Neural cell (in vitro differentiated cells): ENCODE results near the gene LZTR1. TPM values are rescaled to one million over a fixed set of nuclear protein-coding genes. Genes with fewer than 3 reads are reported as not detected.

Experiments
- H2AFZ ChIP-seq: fragments of 200-600, 300-800 bp; sonication (generic), shearing (Covaris generic); 2 replicates; pipeline ENCODE4 v1.6.0; 2014; ENCODE audit warnings: low read depth, mild to moderate bottlenecking, antibody characterized with exemption, low read length, moderate library complexity
- H3F3A ChIP-seq: fragments of 200-600 bp; shearing (Covaris generic); 2 replicates; pipeline ENCODE4 v1.6.1; 2016; ENCODE audit warnings: mild to moderate bottlenecking, moderate library complexity, mixed read lengths, antibody characterized with exemption, low read length; ENCODE audit not compliant: insufficient read depth, poor library complexity, severe bottlenecking
- H3K27ac ChIP-seq: fragments of 200-600, 300-800 bp; sonication (generic), shearing (Covaris generic); 2 replicates; pipeline ENCODE4 v1.5.1; 2014; ENCODE audit warnings: mild to moderate bottlenecking, low read length, moderate library complexity
- H3K27me3 ChIP-seq: fragments of 300-800, 200-600 bp; sonication (generic), shearing (Covaris generic); 2 replicates; pipeline ENCODE4 v1.6.0; 2014; ENCODE audit warnings: mild to moderate bottlenecking, low read depth, low read length, moderate library complexity; ENCODE audit not compliant: insufficient read depth
- H3K36me3 ChIP-seq: fragments of 300-800, 200-600 bp; sonication (generic), shearing (Covaris generic); 2 replicates; pipeline ENCODE4 v1.5.1; 2014; ENCODE audit warnings: mild to moderate bottlenecking, antibody characterized with exemption, low read length, moderate library complexity; ENCODE audit not compliant: insufficient read depth
- H3K4me2 ChIP-seq: fragments of 300-800, 200-600 bp; sonication (generic), shearing (Covaris generic); 2 replicates; pipeline ENCODE4 v1.6.0; 2014; ENCODE audit warnings: mild to moderate bottlenecking, low read length
- H3K4me3 ChIP-seq: fragments of 300-800, 200-600 bp; sonication (generic), shearing (Covaris generic); 2 replicates; pipeline ENCODE4 v1.5.1; 2014; ENCODE audit warnings: mild to moderate bottlenecking, low read length, moderate library complexity
- H3K79me2 ChIP-seq: fragments of 200-600 bp; shearing (Covaris generic); replicated peaks from 2 replicates; pipeline ENCODE4 v1.6.0; 2014; ENCODE audit warnings: mild to moderate bottlenecking, low read length, moderate library complexity; ENCODE audit not compliant: insufficient read depth
- H3K9ac ChIP-seq: fragments of 300-800, 200-600 bp; sonication (generic), shearing (Covaris generic); 2 replicates; pipeline ENCODE4 v1.6.1; 2016; ENCODE audit warnings: mild to moderate bottlenecking, low read length, mixed read lengths
- H3K9me2 ChIP-seq: fragments of 200-600 bp; shearing (Covaris generic); 2 replicates; pipeline ENCODE4 v1.6.1; 2016; ENCODE audit warnings: mild to moderate bottlenecking, low read length, mixed read lengths; ENCODE audit not compliant: insufficient read depth
- H3K9me3 ChIP-seq: fragments of 200-600, 300-800 bp; sonication (generic), shearing (Covaris generic); 2 replicates; pipeline ENCODE4 v1.6.1; 2016; ENCODE audit warnings: mild to moderate bottlenecking, mixed run types, low read length, moderate library complexity, mixed read lengths
- H4K20me1 ChIP-seq: fragments of 200-600 bp; shearing (Covaris generic); 2 replicates; pipeline ENCODE4 v1.6.1; 2016; ENCODE audit warnings: mild to moderate bottlenecking, mixed run types; ENCODE audit not compliant: insufficient read depth
- EP300 ChIP-seq: fragments of 450-650 bp; conservative IDR thresholded peaks from 2 replicates; pipeline ENCODE4 v1.6.1; 2014; ENCODE audit warnings: antibody characterized with exemption, mild to moderate bottlenecking, moderate library complexity; ENCODE audit not compliant: poor library complexity, severe bottlenecking
- EZH2 ChIP-seq: fragments of 200-600, 300-800 bp; shearing (Covaris generic), sonication (generic); IDR thresholded peaks from 2 replicates; pipeline ENCODE4 v1.6.1; 2014; ENCODE audit warnings: antibody characterized with exemption, low read length, borderline replicate concordance, mild to moderate bottlenecking; ENCODE audit not compliant: insufficient read depth, poor library complexity, severe bottlenecking
- MXI1 ChIP-seq: fragments of 450-650 bp; conservative IDR thresholded peaks from 2 replicates; pipeline ENCODE4 v1.6.1; 2014; ENCODE audit warnings: antibody characterized with exemption, mild to moderate bottlenecking; ENCODE audit not compliant: poor library complexity, severe bottlenecking
- POLR2AphosphoS5 ChIP-seq: IDR thresholded peaks from 2 replicates; pipeline ENCODE4 v1.6.1; 2012
- RAD21 ChIP-seq: fragments of 450-650 bp; conservative IDR thresholded peaks from 2 replicates; pipeline ENCODE4 v1.6.1; 2014; ENCODE audit warnings: antibody characterized with exemption, mild to moderate bottlenecking, moderate library complexity
- SMC3 ChIP-seq: fragments of 450-650 bp; conservative IDR thresholded peaks from 2 replicates; pipeline ENCODE4 v1.6.1; 2014; ENCODE audit warnings: antibody characterized with exemption, mild to moderate bottlenecking, moderate library complexity; ENCODE audit not compliant: poor library complexity
- TAF1 ChIP-seq: IDR thresholded peaks from 2 replicates; pipeline ENCODE4 v1.6.1; 2012; ENCODE audit warnings: low read depth
- polyA plus RNA-seq: library from polyadenylated mRNA; depleted of rRNA; stranded (reverse); fragments of >200 nt; gene quantifications from 2 replicates; pipeline ENCODE4 v1.2.3, GENCODE V29; 2014
- TF ChIP-seq, protein P1 (sequence below): IDR thresholded peaks from 2 replicates; pipeline ENCODE4 v1.6.1; 2012; ENCODE audit warnings: borderline replicate concordance
- TF ChIP-seq, protein P2 (sequence below): fragments of 450-650 bp; IDR thresholded peaks from 2 replicates; pipeline ENCODE4 v1.5.1; 2014; ENCODE audit warnings: antibody characterized with exemption, mild to moderate bottlenecking, moderate library complexity; ENCODE audit not compliant: poor library complexity, severe bottlenecking

LZTR1 gene
- polyA plus RNA-seq, 1 donor from 2014 or later, result 114 TPM

DNA sequence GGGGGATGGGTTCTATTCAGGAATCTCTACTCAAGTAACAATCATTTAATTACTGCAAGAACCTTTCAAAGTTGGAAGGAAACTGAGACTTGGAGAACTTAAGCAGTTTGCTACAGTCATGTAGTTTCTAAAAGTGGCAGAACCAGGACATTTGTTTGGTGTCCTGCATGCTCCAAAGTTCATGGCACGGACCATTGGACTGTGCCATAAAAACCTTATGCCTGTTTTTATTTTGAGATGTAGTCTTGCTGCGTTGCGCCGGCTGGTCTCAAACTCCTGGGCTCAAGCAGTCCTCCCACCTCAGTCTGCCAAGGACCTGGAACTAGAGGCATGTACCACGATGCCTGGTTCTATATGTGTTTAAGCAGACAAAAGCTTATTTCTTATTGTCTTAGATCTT, 33.6 kb upstream of the LZTR1 start:
- no peaks in the 10 kb centered on the region for H4K20me1 ChIP-seq
- H3K27ac ChIP-seq, result no peak overlapping the region
- no peaks in the 10 kb centered on the region for H3F3A ChIP-seq
- no peaks in the 10 kb centered on the region for H3K27me3 ChIP-seq
- peaks cover 18% of the 10 kb centered on the region for H3K36me3 ChIP-seq
- H3K4me3 ChIP-seq, result no peak overlapping the region
- no peaks in the 10 kb centered on the region for H3K9me2 ChIP-seq
- no peak overlapping the region for H3K4me2 ChIP-seq
- no peak overlapping the region for H3K9ac ChIP-seq
- no peak for TF ChIP-seq EP300
- TF ChIP-seq RAD21, result no peak
- no peak for TF ChIP-seq POLR2AphosphoS5
- TF ChIP-seq, protein P1, sequence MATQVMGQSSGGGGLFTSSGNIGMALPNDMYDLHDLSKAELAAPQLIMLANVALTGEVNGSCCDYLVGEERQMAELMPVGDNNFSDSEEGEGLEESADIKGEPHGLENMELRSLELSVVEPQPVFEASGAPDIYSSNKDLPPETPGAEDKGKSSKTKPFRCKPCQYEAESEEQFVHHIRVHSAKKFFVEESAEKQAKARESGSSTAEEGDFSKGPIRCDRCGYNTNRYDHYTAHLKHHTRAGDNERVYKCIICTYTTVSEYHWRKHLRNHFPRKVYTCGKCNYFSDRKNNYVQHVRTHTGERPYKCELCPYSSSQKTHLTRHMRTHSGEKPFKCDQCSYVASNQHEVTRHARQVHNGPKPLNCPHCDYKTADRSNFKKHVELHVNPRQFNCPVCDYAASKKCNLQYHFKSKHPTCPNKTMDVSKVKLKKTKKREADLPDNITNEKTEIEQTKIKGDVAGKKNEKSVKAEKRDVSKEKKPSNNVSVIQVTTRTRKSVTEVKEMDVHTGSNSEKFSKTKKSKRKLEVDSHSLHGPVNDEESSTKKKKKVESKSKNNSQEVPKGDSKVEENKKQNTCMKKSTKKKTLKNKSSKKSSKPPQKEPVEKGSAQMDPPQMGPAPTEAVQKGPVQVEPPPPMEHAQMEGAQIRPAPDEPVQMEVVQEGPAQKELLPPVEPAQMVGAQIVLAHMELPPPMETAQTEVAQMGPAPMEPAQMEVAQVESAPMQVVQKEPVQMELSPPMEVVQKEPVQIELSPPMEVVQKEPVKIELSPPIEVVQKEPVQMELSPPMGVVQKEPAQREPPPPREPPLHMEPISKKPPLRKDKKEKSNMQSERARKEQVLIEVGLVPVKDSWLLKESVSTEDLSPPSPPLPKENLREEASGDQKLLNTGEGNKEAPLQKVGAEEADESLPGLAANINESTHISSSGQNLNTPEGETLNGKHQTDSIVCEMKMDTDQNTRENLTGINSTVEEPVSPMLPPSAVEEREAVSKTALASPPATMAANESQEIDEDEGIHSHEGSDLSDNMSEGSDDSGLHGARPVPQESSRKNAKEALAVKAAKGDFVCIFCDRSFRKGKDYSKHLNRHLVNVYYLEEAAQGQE, result no peak
- no peak for TF ChIP-seq TAF1
- TF ChIP-seq, protein P2, sequence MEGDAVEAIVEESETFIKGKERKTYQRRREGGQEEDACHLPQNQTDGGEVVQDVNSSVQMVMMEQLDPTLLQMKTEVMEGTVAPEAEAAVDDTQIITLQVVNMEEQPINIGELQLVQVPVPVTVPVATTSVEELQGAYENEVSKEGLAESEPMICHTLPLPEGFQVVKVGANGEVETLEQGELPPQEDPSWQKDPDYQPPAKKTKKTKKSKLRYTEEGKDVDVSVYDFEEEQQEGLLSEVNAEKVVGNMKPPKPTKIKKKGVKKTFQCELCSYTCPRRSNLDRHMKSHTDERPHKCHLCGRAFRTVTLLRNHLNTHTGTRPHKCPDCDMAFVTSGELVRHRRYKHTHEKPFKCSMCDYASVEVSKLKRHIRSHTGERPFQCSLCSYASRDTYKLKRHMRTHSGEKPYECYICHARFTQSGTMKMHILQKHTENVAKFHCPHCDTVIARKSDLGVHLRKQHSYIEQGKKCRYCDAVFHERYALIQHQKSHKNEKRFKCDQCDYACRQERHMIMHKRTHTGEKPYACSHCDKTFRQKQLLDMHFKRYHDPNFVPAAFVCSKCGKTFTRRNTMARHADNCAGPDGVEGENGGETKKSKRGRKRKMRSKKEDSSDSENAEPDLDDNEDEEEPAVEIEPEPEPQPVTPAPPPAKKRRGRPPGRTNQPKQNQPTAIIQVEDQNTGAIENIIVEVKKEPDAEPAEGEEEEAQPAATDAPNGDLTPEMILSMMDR, result no peak
- TF ChIP-seq EZH2, result no peak
- TF ChIP-seq SMC3, result no peak
- no peak for TF ChIP-seq MXI1
- no peaks in the 10 kb centered on the region for H3K9me3 ChIP-seq
- no peak overlapping the region for H2AFZ ChIP-seq
- H3K79me2 ChIP-seq, result peaks cover 50% of the 10 kb centered on the region

DNA sequence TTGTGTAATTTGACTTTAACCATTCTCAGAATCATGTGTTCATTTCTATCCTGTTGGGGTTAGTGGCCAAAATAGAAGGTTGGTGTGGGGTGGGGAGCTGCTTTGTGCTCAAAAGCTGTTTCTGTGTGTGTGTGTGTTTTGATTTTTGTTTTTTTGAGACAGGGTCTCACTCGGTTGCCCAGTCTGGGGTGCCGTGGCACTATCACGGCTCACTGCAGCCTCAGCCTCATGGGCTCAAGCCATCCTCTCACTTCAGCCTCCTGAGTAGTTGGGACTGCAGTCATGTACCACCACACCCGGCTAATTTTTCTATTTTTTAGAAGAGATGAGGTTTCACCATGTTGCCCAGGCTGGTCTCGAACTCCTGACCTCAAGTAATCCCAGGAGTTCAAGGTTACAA, 33.1 kb upstream of the LZTR1 start:
- no peaks in the 10 kb centered on the region for H3F3A ChIP-seq
- no peaks in the 10 kb centered on the region for H3K9me2 ChIP-seq
- H3K9me3 ChIP-seq, result no peaks in the 10 kb centered on the region
- H3K27ac ChIP-seq, result no peak overlapping the region
- H3K9ac ChIP-seq, result no peak overlapping the region
- no peak for TF ChIP-seq TAF1
- TF ChIP-seq RAD21, result no peak
- TF ChIP-seq MXI1, result no peak
- no peak for TF ChIP-seq SMC3
- TF ChIP-seq EZH2, result no peak
- peaks cover 18% of the 10 kb centered on the region for H3K36me3 ChIP-seq
- H4K20me1 ChIP-seq, result no peaks in the 10 kb centered on the region
- no peak overlapping the region for H3K4me2 ChIP-seq
- H2AFZ ChIP-seq, result no peak overlapping the region
- no peak overlapping the region for H3K4me3 ChIP-seq
- H3K79me2 ChIP-seq, result peaks cover 44% of the 10 kb centered on the region
- H3K27me3 ChIP-seq, result no peaks in the 10 kb centered on the region
